ENCODE measurements around the gene RAB7B. TPM values are rescaled to one million over a fixed set of nuclear protein-coding genes. Genes with fewer than 3 reads are reported as not detected.

RAB7B gene
- total and polyA plus RNA-seq, 4 donors = 0.08 to 0.89 (median 0.20) TPM; not detected in 1

DNA sequence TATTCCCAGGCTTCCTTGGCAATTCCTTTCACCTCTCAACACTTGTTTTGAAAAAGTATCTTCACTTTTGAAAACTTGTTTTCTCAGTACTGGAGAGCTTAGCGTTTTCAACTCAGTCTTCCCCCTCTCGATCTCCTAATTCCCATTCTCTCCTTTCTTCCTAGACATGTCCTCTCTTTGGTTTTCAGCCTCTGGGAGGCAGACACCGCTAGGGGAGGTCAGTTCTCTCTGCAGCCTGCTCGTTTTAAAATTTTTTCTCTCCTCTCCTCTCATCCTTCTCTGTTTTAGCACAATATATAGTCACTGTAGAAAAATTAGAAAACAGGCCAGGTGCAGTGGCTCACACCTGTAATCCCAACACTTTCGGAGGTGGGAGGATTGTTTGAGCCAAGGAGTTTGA, 37.1 kb upstream of the RAB7B start (continued):
- TF ChIP-seq, protein P1, sequence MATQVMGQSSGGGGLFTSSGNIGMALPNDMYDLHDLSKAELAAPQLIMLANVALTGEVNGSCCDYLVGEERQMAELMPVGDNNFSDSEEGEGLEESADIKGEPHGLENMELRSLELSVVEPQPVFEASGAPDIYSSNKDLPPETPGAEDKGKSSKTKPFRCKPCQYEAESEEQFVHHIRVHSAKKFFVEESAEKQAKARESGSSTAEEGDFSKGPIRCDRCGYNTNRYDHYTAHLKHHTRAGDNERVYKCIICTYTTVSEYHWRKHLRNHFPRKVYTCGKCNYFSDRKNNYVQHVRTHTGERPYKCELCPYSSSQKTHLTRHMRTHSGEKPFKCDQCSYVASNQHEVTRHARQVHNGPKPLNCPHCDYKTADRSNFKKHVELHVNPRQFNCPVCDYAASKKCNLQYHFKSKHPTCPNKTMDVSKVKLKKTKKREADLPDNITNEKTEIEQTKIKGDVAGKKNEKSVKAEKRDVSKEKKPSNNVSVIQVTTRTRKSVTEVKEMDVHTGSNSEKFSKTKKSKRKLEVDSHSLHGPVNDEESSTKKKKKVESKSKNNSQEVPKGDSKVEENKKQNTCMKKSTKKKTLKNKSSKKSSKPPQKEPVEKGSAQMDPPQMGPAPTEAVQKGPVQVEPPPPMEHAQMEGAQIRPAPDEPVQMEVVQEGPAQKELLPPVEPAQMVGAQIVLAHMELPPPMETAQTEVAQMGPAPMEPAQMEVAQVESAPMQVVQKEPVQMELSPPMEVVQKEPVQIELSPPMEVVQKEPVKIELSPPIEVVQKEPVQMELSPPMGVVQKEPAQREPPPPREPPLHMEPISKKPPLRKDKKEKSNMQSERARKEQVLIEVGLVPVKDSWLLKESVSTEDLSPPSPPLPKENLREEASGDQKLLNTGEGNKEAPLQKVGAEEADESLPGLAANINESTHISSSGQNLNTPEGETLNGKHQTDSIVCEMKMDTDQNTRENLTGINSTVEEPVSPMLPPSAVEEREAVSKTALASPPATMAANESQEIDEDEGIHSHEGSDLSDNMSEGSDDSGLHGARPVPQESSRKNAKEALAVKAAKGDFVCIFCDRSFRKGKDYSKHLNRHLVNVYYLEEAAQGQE (IDR thresholded peaks at IDR 0.05) = no peak
- TF ChIP-seq HNF4A (conservative IDR thresholded peaks at IDR 0.05) = no peak
- TF ChIP-seq NR2F2 (IDR thresholded peaks at IDR 0.05) = no peak

GRCh38 chr1:206039046-206039973, 36.1 kb upstream of the RAB7B start:
- Histone ChIP-seq H3K27me3 (ENCODE audit: control insufficient read depth in 4 of 4, insufficient read depth in 4 of 4, low read length in 3 of 4) (no peaks in the 10 kb centered on the region), H3K27ac (ENCODE audit: low read depth in 1 of 2, low read length in 2 of 2) (no peak overlapping the region), H3K4me1 (ENCODE audit: control insufficient read depth in 4 of 4, insufficient read depth in 4 of 4, low read length in 3 of 4) (no peaks in the 10 kb centered on the region), H3K9ac (ENCODE audit: low read depth in 1 of 2, low read length in 2 of 2) (no peak overlapping the region), H3K36me3 (ENCODE audit: control insufficient read depth in 4 of 4, insufficient read depth in 3 of 4, low read depth in 1 of 4, low read length in 3 of 4) (no peaks in the 10 kb centered on the region), H3K9me3 (ENCODE audit: control insufficient read depth in 4 of 4, low read length in 3 of 4) (no peaks in the 10 kb centered on the region), H3K4me3 (ENCODE audit: low read depth in 1 of 3, low read length in 3 of 3) (no peak overlapping the region)
- TF ChIP-seq GABPA (IDR thresholded peaks at IDR 0.05 in 1 of 2, conservative IDR thresholded peaks at IDR 0.05 in 1 of 2) = no peak
- no peak for TF ChIP-seq HNF4G (IDR thresholded peaks at IDR 0.05)
- no peak for TF ChIP-seq HNF4A (conservative IDR thresholded peaks at IDR 0.05)
- TF ChIP-seq EGR1 (IDR thresholded peaks at IDR 0.05; ENCODE audit: low read depth in 2 of 2) = no peak
- no peak for TF ChIP-seq NR2F2 (IDR thresholded peaks at IDR 0.05)
- TF ChIP-seq ZBTB33 (IDR thresholded peaks at IDR 0.05) = no peak
- TF ChIP-seq, protein P1 (IDR thresholded peaks at IDR 0.05) = no peak
- TF ChIP-seq FOXA2 (IDR thresholded peaks at IDR 0.05) = no peak
- TF ChIP-seq, protein P2, sequence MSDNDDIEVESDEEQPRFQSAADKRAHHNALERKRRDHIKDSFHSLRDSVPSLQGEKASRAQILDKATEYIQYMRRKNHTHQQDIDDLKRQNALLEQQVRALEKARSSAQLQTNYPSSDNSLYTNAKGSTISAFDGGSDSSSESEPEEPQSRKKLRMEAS (IDR thresholded peaks at IDR 0.05) = no peak
- no peak for TF ChIP-seq SP1 (IDR thresholded peaks at IDR 0.05)
- no peak for TF ChIP-seq RAD21 (IDR thresholded peaks at IDR 0.05)
- TF ChIP-seq TAF1 (conservative IDR thresholded peaks at IDR 0.05) = no peak
- DNase-seq (ENCODE audit: low spot score) = no peak
- 63% methylated on average over 7 of the region's 7 CpGs for WGBS
